GM21390 (cell line): ENCODE results near the gene ECT2L.
"Not testable (repeated sequence)": the region's sequence is repeated elsewhere in the genome, so short reads cannot be mapped to it uniquely, and the experiment has no call there.

Source experiments
- ATAC-seq: cut with Tn5 transposase; IDR thresholded peaks from one replicate; pipeline ENCODE4 v1.9.1; 2021; ENCODE audit not compliant: unreplicated experiment

ECT2L gene

GRCh38 chr6:138926579-138926978, 130.7 kb downstream of the ECT2L start:
- no peak for ATAC-seq

GRCh38 chr6:138931660-138932059, 135.8 kb downstream of the ECT2L start:
- ATAC-seq: no peak

GRCh38 chr6:138936873-138937272, 141.0 kb downstream of the ECT2L start:
- not testable (repeated sequence) for ATAC-seq

- no peak for ATAC-seq
These were observed 147.3 kb downstream of the ECT2L start for GRCh38 chr6:138943089-138943625.

GRCh38 chr6:138944412-138944811, 148.5 kb downstream of the ECT2L start:
- ATAC-seq: no peak

GRCh38 chr6:138945354-138945753, 149.5 kb downstream of the ECT2L start:
- ATAC-seq: no peak

- no peak for ATAC-seq
These were observed 152.1 kb downstream of the ECT2L start for GRCh38 chr6:138948004-138948403.

GRCh38 chr6:138948546-138949179, 152.8 kb downstream of the ECT2L start:
- no peak for ATAC-seq

GRCh38 chr6:138953451-138953850, 157.6 kb downstream of the ECT2L start:
- no peak for ATAC-seq
